Measurements from ENCODE around the gene RMI2.
"Not testable (repeated sequence)": the region's sequence is repeated elsewhere in the genome, so short reads cannot be mapped to it uniquely, and the experiment has no call there.

RMI2 gene

GRCh38 chr16:11356573-11357331 lies 11.5 kb downstream of the RMI2 start:
- FAIRE-seq: no peak

- no peak for FAIRE-seq
These were observed 13.3 kb downstream of the RMI2 start for GRCh38 chr16:11358531-11358930.

- no peak for FAIRE-seq
These were observed 14.1 kb downstream of the RMI2 start for GRCh38 chr16:11359370-11359769.

- no peak for FAIRE-seq
These were observed 15.5 kb downstream of the RMI2 start for GRCh38 chr16:11360641-11361373.

GRCh38 chr16:11361701-11362451 lies 16.6 kb downstream of the RMI2 start:
- no peak for FAIRE-seq

- FAIRE-seq: no peak
These were observed 18.6 kb downstream of the RMI2 start for GRCh38 chr16:11363927-11364258.

- FAIRE-seq: no peak
These were observed 22.2 kb downstream of the RMI2 start for GRCh38 chr16:11367483-11367906.

GRCh38 chr16:11370084-11370931 lies 25.0 kb downstream of the RMI2 start:
- no peak for FAIRE-seq

- not testable (repeated sequence) for FAIRE-seq
These were observed 25.6 kb downstream of the RMI2 start for GRCh38 chr16:11370932-11371279.

GRCh38 chr16:11372073-11372828 lies 27.0 kb downstream of the RMI2 start:
- no peak for FAIRE-seq

- FAIRE-seq: no peak
These were observed 27.6 kb downstream of the RMI2 start for GRCh38 chr16:11372829-11373306.

GRCh38 chr16:11374255-11374654 lies 29.0 kb downstream of the RMI2 start:
- FAIRE-seq: no peak

- FAIRE-seq: no peak
These were observed 31.9 kb downstream of the RMI2 start for GRCh38 chr16:11377154-11377553.

- not testable (repeated sequence) for FAIRE-seq
These were observed 33.7 kb downstream of the RMI2 start for GRCh38 chr16:11378951-11379350.

GRCh38 chr16:11379420-11379819 lies 34.2 kb downstream of the RMI2 start:
- FAIRE-seq: no peak

GRCh38 chr16:11380836-11381235 lies 35.6 kb downstream of the RMI2 start:
- no peak for FAIRE-seq

- FAIRE-seq: no peak
These were observed 38.4 kb downstream of the RMI2 start for GRCh38 chr16:11383481-11384183.

GRCh38 chr16:11384184-11384955 lies 39.1 kb downstream of the RMI2 start:
- no peak for FAIRE-seq

GRCh38 chr16:11384956-11385586 lies 39.8 kb downstream of the RMI2 start:
- FAIRE-seq: no peak
